Tibial nerve (tissue), 4 donors: ENCODE data around the gene DDX39A. TPM values are rescaled to one million over a fixed set of nuclear protein-coding genes. Genes with fewer than 3 reads are reported as not detected.

Experiments
- DNase-seq, 2 donors: peaks; one replicate each; pipeline ENCODE4 v3.0.0-alpha.2; 2019; ENCODE audit warnings: low spot score in 2 of 2
- H3K27ac ChIP-seq, 4 donors: fragments of 200-600 bp; sonication (generic) in 3 of 4; one replicate each; pipeline ENCODE4 v1.5.1; 2017 to 2019; ENCODE audit warnings: mild to moderate bottlenecking in 1 of 4
- H3K27me3 ChIP-seq, 2 donors: fragments of 200-600 bp; sonication (generic) in 1 of 2; one replicate each; pipeline versions ENCODE4 v1.5.1 to v1.6.0; 2017 to 2019
- H3K36me3 ChIP-seq, 3 donors: fragments of 200-600 bp; sonication (generic); one replicate each; pipeline ENCODE4 v1.5.1; 2018 to 2019
- H3K4me1 ChIP-seq, 4 donors: fragments of 200-600 bp; sonication (generic) in 3 of 4; one replicate each; pipeline ENCODE4 v1.5.1; 2017 to 2019
- H3K4me3 ChIP-seq, 4 donors: fragments of 200-600 bp; sonication (generic) in 3 of 4; one replicate each; pipeline ENCODE4 v1.5.1; 2017 to 2019; ENCODE audit warnings: mild to moderate bottlenecking in 1 of 4, moderate library complexity in 1 of 4
- H3K9me3 ChIP-seq, 4 donors: fragments of 200-600 bp; sonication (generic) in 3 of 4; one replicate each; pipeline ENCODE4 v1.5.1; 2017 to 2019
- CTCF ChIP-seq, 5 experiments: fragments of 200-600 bp in 3 of 5; fragments of 450-650 bp in 2 of 5; sonication (generic) in 3 of 5; IDR thresholded peaks; one replicate each; pipeline ENCODE4 v1.5.1; 2016 to 2019; ENCODE audit warnings: antibody characterized with exemption in 5 of 5, mild to moderate bottlenecking in 3 of 5, moderate library complexity in 2 of 5
- EP300 ChIP-seq, 2 donors: sonication (generic); formaldehyde crosslinking; IDR thresholded peaks; one replicate each; pipeline ENCODE4 v1.6.1; 2017; ENCODE audit warnings: antibody characterized with exemption in 2 of 2, mild to moderate bottlenecking in 1 of 2
- POLR2A ChIP-seq, 2 donors: fragments of 450-650 bp; IDR thresholded peaks; one replicate each; pipeline ENCODE4 v1.6.1; 2017; ENCODE audit warnings: antibody characterized with exemption in 2 of 2, mild to moderate bottlenecking in 2 of 2, moderate library complexity in 2 of 2
- WGBS, 2 donors: methylation state at CpG; one replicate each; pipeline ENCODE4 v1.1.5; 2018; 5-methylcytosine and 5-hydroxymethylcytosine counted together
- total RNA-seq, 4 donors: library from RNA; depleted of rRNA; stranded (reverse); fragments of >200 nt; gene quantifications; one replicate each; pipeline ENCODE4 v1.1.0, GENCODE V29; 2016

The DDX39A gene
- total RNA-seq, 4 donors from 2014 or later, result 60.7 to 136 (median 92.6) TPM

- H3K9me3 ChIP-seq, result no peaks in the 10 kb centered on the region
- H3K27ac ChIP-seq, result no peak overlapping the region
- TF ChIP-seq EP300 (IDR thresholded peaks at IDR 0.05) (no peak), CTCF (IDR thresholded peaks at IDR 0.05) (no peak), POLR2A (IDR thresholded peaks at IDR 0.05) (no peak)
- no peaks in the 10 kb centered on the region for H3K27me3 ChIP-seq
- 91% methylated on average over 6 of the region's 6 CpGs for WGBS, 2 donors
- peaks cover 6 to 100% (median 51%) of the 10 kb centered on the region in 3 donors for H3K36me3 ChIP-seq
- H3K4me1 ChIP-seq, result no peaks in the 10 kb centered on the region
- DNase-seq, result no peak
- no peak overlapping the region for H3K4me3 ChIP-seq
Observed at GRCh38 chr19:14449321-14449720, 30.2 kb upstream of the DDX39A start.

- H3K9me3 ChIP-seq, result no peaks in the 10 kb centered on the region
- WGBS, 2 donors, result 98% methylated on average over 10 of the region's 10 CpGs
- peaks cover 12 to 100% (median 57%) of the 10 kb centered on the region in 3 donors for H3K36me3 ChIP-seq
- H3K4me1 ChIP-seq, result peaks cover 0 to 1% (median 0%) of the 10 kb centered on the region in 4 donors
- TF ChIP-seq POLR2A (IDR thresholded peaks at IDR 0.05), result no peak
- no peak for TF ChIP-seq CTCF (IDR thresholded peaks at IDR 0.05)
- no peak for TF ChIP-seq EP300 (IDR thresholded peaks at IDR 0.05)
- no peaks in the 10 kb centered on the region for H3K27me3 ChIP-seq
- no peak overlapping the region for H3K27ac ChIP-seq
- no peak for DNase-seq
- H3K4me3 ChIP-seq, result no peak overlapping the region
Observed at GRCh38 chr19:14446336-14447036, 27.3 kb upstream of the DDX39A start.

- Histone ChIP-seq H3K4me1 (peaks cover 0 to 29% (median 24%) of the 10 kb centered on the region in 4 donors), H3K4me3 (no peak overlapping the region), H3K9me3 (no peaks in the 10 kb centered on the region), H3K36me3 (peaks cover 8 to 80% (median 38%) of the 10 kb centered on the region in 3 donors), H3K27me3 (no peaks in the 10 kb centered on the region), H3K27ac (no peak overlapping the region)
- no peak for DNase-seq
- TF ChIP-seq POLR2A (IDR thresholded peaks at IDR 0.05) (no peak), CTCF (IDR thresholded peaks at IDR 0.05) (no peak), EP300 (IDR thresholded peaks at IDR 0.05) (no peak)
- WGBS, 2 donors, result 93 to 95% methylated on average over 14 of the region's 14 CpGs
Observed at GRCh38 chr19:14443632-14444216, 24.6 kb upstream of the DDX39A start.

GRCh38 chr19:14442891-14443631, 23.9 kb upstream of the DDX39A start:
- WGBS, 2 donors, result 94 to 95% methylated on average over 13 to 16 of the region's 16 CpGs

More at GRCh38 chr19:14442891-14443631, 23.9 kb upstream of the DDX39A start:
- H3K4me3 ChIP-seq, result no peak overlapping the region
- no peaks in the 10 kb centered on the region for H3K9me3 ChIP-seq
- TF ChIP-seq POLR2A (IDR thresholded peaks at IDR 0.05) (no peak), CTCF (IDR thresholded peaks at IDR 0.05) (no peak), EP300 (IDR thresholded peaks at IDR 0.05) (no peak)
- DNase-seq, result no peak
- H3K36me3 ChIP-seq, result peaks cover 8 to 73% (median 35%) of the 10 kb centered on the region in 3 donors
- no peak overlapping the region for H3K27ac ChIP-seq
- H3K4me1 ChIP-seq, result peaks cover 0 to 36% (median 24%) of the 10 kb centered on the region in 4 donors
- no peaks in the 10 kb centered on the region for H3K27me3 ChIP-seq
